K562 (cell line): Measurements from ENCODE around the gene MOSPD3. TPM values are rescaled to one million over a fixed set of nuclear protein-coding genes. Genes with fewer than 3 reads are reported as not detected.

ENCODE experiments used
- ATF3 ChIP-seq, 2 experiments: fragments of 450-650 bp in 1 of 2; sonication (generic) in 1 of 2; formaldehyde crosslinking in 1 of 2; IDR thresholded peaks in 1 of 2; conservative IDR thresholded peaks in 1 of 2; 2 replicates each; pipeline versions ENCODE4 v1.6.1 to v1.8.1; 2016 to 2023; ENCODE audit warnings: mild to moderate bottlenecking in 2 of 2, moderate library complexity in 2 of 2, inconsistent platforms in 1 of 2, missing genetic modification reagents in 1 of 2
- BMI1 ChIP-seq: fragments of 150-350 bp; IDR thresholded peaks from 2 replicates; pipeline ENCODE4 v1.6.1; 2014; ENCODE audit warnings: low read length
- POLR2B ChIP-seq: fragments of 450-650 bp; IDR thresholded peaks from 2 replicates; pipeline ENCODE4 v1.6.1; 2018; ENCODE audit warnings: low read depth; ENCODE audit not compliant: partially characterized antibody
- VEZF1 ChIP-seq: fragments of 200-800 bp; sonication (Bioruptor generic); IDR thresholded peaks from 2 replicates; pipeline ENCODE4 v1.6.1; 2017; ENCODE audit warnings: missing genetic modification characterization, missing compliant biosample characterization
- ZNF551 ChIP-seq: fragments of 250-450 bp; sonication (Bioruptor Pico); IDR thresholded peaks from 2 replicates; pipeline ENCODE4 v1.5.0; 2021; ENCODE audit warnings: mild to moderate bottlenecking, moderate library complexity
- ZNF79 ChIP-seq: fragments of 250-450 bp; sonication (Bioruptor Pico); IDR thresholded peaks from 2 replicates; pipeline ENCODE4 v1.4.0; 2020; ENCODE audit warnings: low read depth, mild to moderate bottlenecking, moderate library complexity
- polyA plus RNA-seq, 8 experiments: library from polyadenylated mRNA; depleted of rRNA in 4 of 8; stranded (reverse) in 5 of 8; unstranded in 3 of 8; fragments of >200 nt; fragmentation: Nextera tagmentation in 2 of 8; fragmentation: Illumina TruSeq in 1 of 8; extraction: Ambion mirVana in 2 of 8; extraction: Trizol in 1 of 8; gene quantifications; 2 replicates each; pipeline versions ENCODE4 v1.2.1 to v1.2.3, GENCODE V29; 2011 to 2014; ENCODE audit warnings: inconsistent platforms in 1 of 8, missing spikeins in 1 of 8
- total RNA-seq, 7 experiments: library from RNA; depleted of rRNA in 6 of 7; stranded (reverse); fragments of >200 nt in 6 of 7; fragmentation: Illumina TruSeq in 2 of 7; extraction: Trizol in 2 of 7; gene quantifications; 2 replicates each; pipeline versions ENCODE4 v1.2.1 to v1.2.3, GENCODE V29; 2011 to 2021; ENCODE audit warnings: low replicate concordance in 1 of 7

Gene MOSPD3
- total and polyA plus RNA-seq, 9 of the 15 experiments (the other 6 are each of a cell fraction or from before 2014, with no cell fraction given): 1.4 to 32.1 (median 7.3) TPM

GRCh38 chr7:100572949-100573675 lies 39.2 kb upstream of the MOSPD3 start (continued):
- TF ChIP-seq ATF3 (IDR thresholded peaks at IDR 0.05): no peak
- no peak for TF ChIP-seq ATF3 (CRISPR knock-in tag; conservative IDR thresholded peaks at IDR 0.05)
- TF ChIP-seq ZNF551 (CRISPR knock-in tag): no peak
- no peak for TF ChIP-seq ZNF79 (CRISPR knock-in tag)
- TF ChIP-seq BMI1: no peak
- TF ChIP-seq VEZF1 (CRISPR knock-in tag): no peak
- TF ChIP-seq POLR2B: peak; percentile 33
